Muscle of leg (tissue), 11 donors: ENCODE measurements around the gene TCHP. TPM values are rescaled to one million over a fixed set of nuclear protein-coding genes. Genes with fewer than 3 reads are reported as not detected.
"Not testable (repeated sequence)": the region's sequence is repeated elsewhere in the genome, so short reads cannot be mapped to it uniquely, and the experiment has no call there.

Experiments
- DNase-seq: peaks from one replicate; pipeline ENCODE4 v3.0.0; 2013
- H3K27ac ChIP-seq: one replicate; pipeline ENCODE4 v1.5.1; 2013; ENCODE audit warnings: mild to moderate bottlenecking, low read length, control low read depth
- H3K27me3 ChIP-seq: one replicate; pipeline ENCODE4 v1.6.1; 2013; ENCODE audit warnings: low read length; ENCODE audit not compliant: control insufficient read depth, insufficient read depth
- H3K36me3 ChIP-seq: one replicate; pipeline ENCODE4 v1.6.1; 2013; ENCODE audit warnings: low read length; ENCODE audit not compliant: control insufficient read depth, insufficient read depth
- H3K4me1 ChIP-seq: one replicate; pipeline ENCODE4 v1.6.1; 2013; ENCODE audit warnings: low read length; ENCODE audit not compliant: control insufficient read depth, insufficient read depth
- H3K4me3 ChIP-seq: one replicate; pipeline ENCODE4 v1.5.1; 2013; ENCODE audit warnings: low read length, control low read depth
- H3K9me3 ChIP-seq: replicated peaks from 2 replicates; pipeline ENCODE4 v1.6.1; 2013; ENCODE audit warnings: low read depth, low read length; ENCODE audit not compliant: control insufficient read depth
- WGBS: methylation state at CpG from one replicate; pipeline ENCODE4 v1.1.5; 2013; ENCODE audit warnings: missing lambda C conversion rate; ENCODE audit not compliant: insufficient coverage; 5-methylcytosine and 5-hydroxymethylcytosine counted together
- polyA plus RNA-seq, 8 donors: library from polyadenylated mRNA; unstranded; fragments of 120-200 nt; gene quantifications; one replicate each; pipeline versions ENCODE4 v1.2.1 to v1.2.3, GENCODE V29; 2013; ENCODE audit warnings: inconsistent platforms in 1 of 8, low replicate concordance in 1 of 8; ENCODE audit not compliant: insufficient read length in 8 of 8, insufficient read depth in 1 of 8
- total RNA-seq: library from RNA; stranded (reverse); fragments of 120-200 nt; gene quantifications from one replicate; pipeline ENCODE4 v1.2.4, GENCODE V29; 2013

TCHP gene
- total and polyA plus RNA-seq, 9 donors: 9.9 to 27.0 (median 23.4) TPM

- no peaks in the 10 kb centered on the region for H3K27me3 ChIP-seq
- H3K9me3 ChIP-seq: no peaks in the 10 kb centered on the region
- peaks cover 28% of the 10 kb centered on the region for H3K4me1 ChIP-seq
- peaks cover 38% of the 10 kb centered on the region for H3K36me3 ChIP-seq
- 100% methylated on average over 1 of the region's 4 CpGs for WGBS
- no peak overlapping the region for H3K4me3 ChIP-seq
- no peak for DNase-seq
- no peak overlapping the region for H3K27ac ChIP-seq
Observed at GRCh38 chr12:109921982-109922381, 21.9 kb downstream of the TCHP start.

GRCh38 chr12:109923038-109923437, 23.0 kb downstream of the TCHP start:
- Histone ChIP-seq H3K27ac (no peak overlapping the region), H3K9me3 (no peaks in the 10 kb centered on the region), H3K36me3 (peaks cover 39% of the 10 kb centered on the region), H3K4me3 (no peak overlapping the region), H3K4me1 (peaks cover 29% of the 10 kb centered on the region), H3K27me3 (no peaks in the 10 kb centered on the region)
- DNase-seq: no peak
- WGBS: 60% methylated on average over 1 of the region's 5 CpGs

- Histone ChIP-seq H3K27ac (no peak overlapping the region), H3K27me3 (no peaks in the 10 kb centered on the region), H3K9me3 (no peaks in the 10 kb centered on the region), H3K36me3 (peaks cover 39% of the 10 kb centered on the region), H3K4me3 (no peak overlapping the region), H3K4me1 (peaks cover 29% of the 10 kb centered on the region)
- DNase-seq: no peak
- 65% methylated on average over 15 of the region's 17 CpGs for WGBS
Observed at GRCh38 chr12:109923481-109924245, 23.6 kb downstream of the TCHP start.

- H3K27ac ChIP-seq: peak overlapping the region; percentile 43
- DNase-seq: peak; percentile 41
- no peaks in the 10 kb centered on the region for H3K9me3 ChIP-seq
- H3K27me3 ChIP-seq: no peaks in the 10 kb centered on the region
- WGBS: 56% methylated on average over 16 of the region's 20 CpGs
- peaks cover 44% of the 10 kb centered on the region for H3K36me3 ChIP-seq
- peaks cover 25% of the 10 kb centered on the region for H3K4me1 ChIP-seq
- H3K4me3 ChIP-seq: no peak overlapping the region
Observed at GRCh38 chr12:109925185-109925840, 25.2 kb downstream of the TCHP start.

- H3K27ac ChIP-seq: peak overlapping the region; percentile 20
Observed at GRCh38 chr12:109926016-109926415, 25.9 kb downstream of the TCHP start.

GRCh38 chr12:109926488-109927210, 26.6 kb downstream of the TCHP start:
- H3K36me3 ChIP-seq: peaks cover 46% of the 10 kb centered on the region
- 66% methylated on average over 8 of the region's 11 CpGs for WGBS

More at GRCh38 chr12:109926016-109926415, 25.9 kb downstream of the TCHP start:
- Histone ChIP-seq H3K9me3 (no peaks in the 10 kb centered on the region), H3K27me3 (no peaks in the 10 kb centered on the region), H3K4me1 (peaks cover 23% of the 10 kb centered on the region), H3K36me3 (peaks cover 46% of the 10 kb centered on the region), H3K4me3 (no peak overlapping the region)
- 70% methylated on average over 2 of the region's 8 CpGs for WGBS
- peak; percentile 22 for DNase-seq

GRCh38 chr12:109927622-109928021, 27.5 kb downstream of the TCHP start:
- DNase-seq: peak; percentile 68
- WGBS: 83% methylated on average over 6 of the region's 8 CpGs
- H3K27ac ChIP-seq: no peak overlapping the region
- no peaks in the 10 kb centered on the region for H3K9me3 ChIP-seq
- no peaks in the 10 kb centered on the region for H3K27me3 ChIP-seq
- no peak overlapping the region for H3K4me3 ChIP-seq
- peaks cover 56% of the 10 kb centered on the region for H3K36me3 ChIP-seq
- peaks cover 23% of the 10 kb centered on the region for H3K4me1 ChIP-seq

More at GRCh38 chr12:109926488-109927210, 26.6 kb downstream of the TCHP start:
- peaks cover 23% of the 10 kb centered on the region for H3K4me1 ChIP-seq
- no peak for DNase-seq
- no peak overlapping the region for H3K4me3 ChIP-seq
- peak overlapping the region; percentile 20 for H3K27ac ChIP-seq
- H3K9me3 ChIP-seq: no peaks in the 10 kb centered on the region
- H3K27me3 ChIP-seq: no peaks in the 10 kb centered on the region

GRCh38 chr12:109928058-109928656, 28.1 kb downstream of the TCHP start:
- Histone ChIP-seq H3K27me3 (no peaks in the 10 kb centered on the region), H3K4me3 (no peak overlapping the region), H3K9me3 (no peaks in the 10 kb centered on the region), H3K4me1 (peaks cover 28% of the 10 kb centered on the region), H3K36me3 (peaks cover 61% of the 10 kb centered on the region), H3K27ac (no peak overlapping the region)
- WGBS: 90% methylated on average over 9 of the region's 12 CpGs
- DNase-seq: no peak

GRCh38 chr12:109929326-109929725, 29.3 kb downstream of the TCHP start:
- not testable (repeated sequence) for DNase-seq, H3K9me3 ChIP-seq, H3K27ac ChIP-seq, H3K27me3 ChIP-seq, H3K4me3 ChIP-seq
- Histone ChIP-seq H3K36me3 (peaks cover 67% of the 10 kb centered on the region), H3K4me1 (peaks cover 29% of the 10 kb centered on the region)
- WGBS: 90% methylated on average over 2 of the region's 14 CpGs
